ENCODE data around the gene IRF4.

Gene IRF4

DNA sequence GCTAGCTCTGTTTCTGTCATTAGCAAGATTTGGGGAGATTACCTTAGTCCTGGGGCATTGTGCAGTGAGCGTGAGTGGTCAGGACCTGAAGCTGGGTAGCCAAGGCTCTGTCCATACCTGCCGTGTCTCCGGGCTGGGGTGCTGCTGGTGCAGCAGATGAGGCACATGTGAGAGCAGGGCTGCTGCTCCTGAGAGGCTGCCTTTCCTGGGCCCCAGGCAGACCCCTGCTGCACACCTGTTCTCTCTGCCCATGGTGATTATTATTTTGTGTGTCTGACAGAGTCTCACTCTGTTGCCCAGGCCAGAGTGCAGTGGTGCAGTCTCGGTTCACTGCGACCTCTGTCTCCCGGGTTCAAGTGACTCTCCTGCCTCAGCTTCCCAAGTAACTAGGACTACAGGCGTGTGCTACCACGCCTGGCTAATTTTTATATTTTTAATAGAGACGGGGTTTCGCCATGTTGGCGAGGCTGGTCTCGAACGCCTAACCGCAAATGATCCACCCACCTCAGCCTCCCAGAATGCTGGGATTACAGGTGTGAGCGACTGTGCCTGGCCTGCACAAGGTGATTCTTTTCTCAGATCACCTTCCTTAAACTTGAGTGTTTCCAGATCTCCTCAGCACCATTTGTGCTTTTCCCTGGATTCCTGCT, 36.8 kb upstream of the IRF4 start:
- H3K27ac ChIP-seq (ENCODE audit: low read length): peak overlapping the region; percentile 38; the same call in 1 of the 2 replicates
- H3K36me3 ChIP-seq (replicated peaks; ENCODE audit: low read depth, low read length): peaks cover 26% of the 10 kb centered on the region
- peaks cover 64% of the 10 kb centered on the region for H3K4me1 ChIP-seq (ENCODE audit: low read length)
- H2AFZ ChIP-seq (ENCODE audit: low read depth, low read length): no peak overlapping the region
- H3K27me3 ChIP-seq (ENCODE audit: low read depth, low read length): no peaks in the 10 kb centered on the region
- H3K9me3 ChIP-seq (ENCODE audit: insufficient read depth, low read length): no peaks in the 10 kb centered on the region
- peaks cover 21% of the 10 kb centered on the region; the same call in 1 of the 2 replicates for H4K20me1 ChIP-seq (ENCODE audit: insufficient read depth, low read length)
- no peak overlapping the region for H3K4me3 ChIP-seq (ENCODE audit: low read length)
- peak overlapping the region; percentile 15 for H3K4me2 ChIP-seq (ENCODE audit: low read length)
- no peak overlapping the region for H3K9ac ChIP-seq (ENCODE audit: low read length)
- no peak for TF ChIP-seq CTCF (IDR thresholded peaks at IDR 0.05; ENCODE audit: low read depth, low read length)
- TF ChIP-seq EZH2phosphoT487 (IDR thresholded peaks at IDR 0.05; ENCODE audit: low read depth): no peak
- no peaks in the 10 kb centered on the region for H3K79me2 ChIP-seq (ENCODE audit: low read length)

DNA sequence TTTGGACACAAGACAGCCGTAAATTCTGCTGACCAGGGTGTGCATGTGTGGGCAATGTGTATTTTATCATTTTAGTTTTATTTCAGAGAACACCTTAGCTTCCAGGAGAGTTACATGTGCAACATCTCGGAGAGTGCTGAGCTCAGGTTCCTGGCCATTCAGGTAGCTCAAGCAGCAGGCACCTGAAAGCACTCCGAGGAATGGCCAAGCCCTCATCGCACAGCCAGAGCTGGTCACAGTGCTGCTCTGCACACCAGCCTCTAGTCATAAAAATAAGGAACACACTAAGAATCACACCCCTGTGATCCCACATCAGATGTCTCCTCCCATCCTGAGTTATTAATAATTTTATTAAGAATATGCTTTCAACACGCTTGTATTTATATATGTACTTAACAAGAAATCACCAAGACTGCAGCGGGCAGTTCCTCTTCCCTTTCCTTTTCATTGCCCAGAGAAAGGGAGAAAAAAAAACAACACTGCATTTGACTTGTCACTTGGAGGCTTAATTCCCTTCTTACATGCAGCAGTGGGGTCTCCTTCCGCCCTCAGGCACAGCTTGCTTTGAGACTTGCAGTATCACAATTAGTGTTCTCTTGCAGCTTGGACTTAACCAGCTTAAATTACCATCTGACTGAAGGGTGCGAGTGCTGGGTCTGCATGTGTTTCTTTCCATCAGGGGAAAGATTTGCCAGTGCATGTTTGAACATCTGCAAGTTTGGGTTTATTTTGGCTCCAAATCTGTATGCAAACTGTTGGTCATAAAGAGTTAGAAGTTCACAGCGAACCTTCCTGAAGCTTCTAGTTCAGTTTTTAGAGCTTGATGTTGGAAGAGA, 36.0 kb upstream of the IRF4 start:
- H3K9ac ChIP-seq (ENCODE audit: low read length): no peak overlapping the region
- H3K36me3 ChIP-seq (replicated peaks; ENCODE audit: low read depth, low read length): peaks cover 20% of the 10 kb centered on the region
- H3K4me2 ChIP-seq (ENCODE audit: low read length): peak overlapping the region; percentile 15
- H3K4me3 ChIP-seq (ENCODE audit: low read length): no peak overlapping the region
- TF ChIP-seq CTCF (IDR thresholded peaks at IDR 0.05; ENCODE audit: low read depth, low read length) (no peak), EZH2phosphoT487 (IDR thresholded peaks at IDR 0.05; ENCODE audit: low read depth) (no peak)
- H3K79me2 ChIP-seq (ENCODE audit: low read length): no peaks in the 10 kb centered on the region
- no peak overlapping the region for H2AFZ ChIP-seq (ENCODE audit: low read depth, low read length)
- H3K27me3 ChIP-seq (ENCODE audit: low read depth, low read length): no peaks in the 10 kb centered on the region
- peaks cover 64% of the 10 kb centered on the region for H3K4me1 ChIP-seq (ENCODE audit: low read length)
- no peaks in the 10 kb centered on the region for H3K9me3 ChIP-seq (ENCODE audit: insufficient read depth, low read length)
- peak overlapping the region; percentile 38 for H3K27ac ChIP-seq (ENCODE audit: low read length)
- H4K20me1 ChIP-seq (ENCODE audit: insufficient read depth, low read length): peaks cover 13% of the 10 kb centered on the region; the same call in 1 of the 2 replicates

DNA sequence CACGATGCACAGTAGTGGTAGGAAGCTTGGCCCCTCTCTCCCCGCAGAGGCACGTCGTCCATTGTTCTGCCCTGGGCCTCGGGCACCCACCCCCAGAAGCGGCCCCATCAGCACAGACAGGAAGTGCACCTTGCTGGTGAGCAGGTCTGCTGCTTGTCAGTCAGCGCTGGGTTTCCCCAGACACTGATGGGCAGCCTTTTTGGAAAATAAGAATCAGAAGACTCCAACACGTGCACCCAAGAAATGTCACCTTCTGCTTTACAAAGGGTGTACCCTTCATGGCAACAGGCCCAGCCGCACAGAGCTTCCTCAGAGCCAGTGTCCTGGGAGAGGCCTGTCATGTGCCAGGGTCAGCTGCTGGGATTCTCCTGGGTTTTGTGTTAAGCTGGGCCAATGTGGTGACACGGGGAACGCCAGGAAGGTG, 34.7 kb upstream of the IRF4 start:
- peak overlapping the region; percentile 1; the same call in 1 of the 2 replicates for H3K9ac ChIP-seq (ENCODE audit: low read length)
- peaks cover 7% of the 10 kb centered on the region for H3K36me3 ChIP-seq (replicated peaks; ENCODE audit: low read depth, low read length)
- no peak overlapping the region for H3K4me3 ChIP-seq (ENCODE audit: low read length)
- H4K20me1 ChIP-seq (ENCODE audit: insufficient read depth, low read length): peaks cover 13% of the 10 kb centered on the region; the same call in 1 of the 2 replicates
- H3K27me3 ChIP-seq (ENCODE audit: low read depth, low read length): no peaks in the 10 kb centered on the region
- H3K27ac ChIP-seq (ENCODE audit: low read length): peak overlapping the region; percentile 38
- H3K9me3 ChIP-seq (ENCODE audit: insufficient read depth, low read length): no peaks in the 10 kb centered on the region
- H3K79me2 ChIP-seq (ENCODE audit: low read length): no peaks in the 10 kb centered on the region
- H2AFZ ChIP-seq (ENCODE audit: low read depth, low read length): no peak overlapping the region
- H3K4me1 ChIP-seq (ENCODE audit: low read length): peaks cover 75% of the 10 kb centered on the region
- TF ChIP-seq EZH2phosphoT487 (IDR thresholded peaks at IDR 0.05; ENCODE audit: low read depth) (no peak), CTCF (IDR thresholded peaks at IDR 0.05; ENCODE audit: low read depth, low read length) (no peak)
- H3K4me2 ChIP-seq (ENCODE audit: low read length): peak overlapping the region; percentile 5

GRCh38 chr6:357261-357790, 34.2 kb upstream of the IRF4 start:
- peak overlapping the region; percentile 1; the same call in 1 of the 2 replicates for H3K9ac ChIP-seq (ENCODE audit: low read length)
- H3K27me3 ChIP-seq (ENCODE audit: low read depth, low read length): no peaks in the 10 kb centered on the region
- TF ChIP-seq CTCF (IDR thresholded peaks at IDR 0.05; ENCODE audit: low read depth, low read length) (no peak), EZH2phosphoT487 (IDR thresholded peaks at IDR 0.05; ENCODE audit: low read depth) (no peak)
- no peaks in the 10 kb centered on the region for H3K79me2 ChIP-seq (ENCODE audit: low read length)
- H3K4me1 ChIP-seq (ENCODE audit: low read length): peaks cover 75% of the 10 kb centered on the region
- H3K9me3 ChIP-seq (ENCODE audit: insufficient read depth, low read length): no peaks in the 10 kb centered on the region
- peaks cover 13% of the 10 kb centered on the region; the same call in 1 of the 2 replicates for H4K20me1 ChIP-seq (ENCODE audit: insufficient read depth, low read length)
- H3K4me2 ChIP-seq (ENCODE audit: low read length): peak overlapping the region; percentile 5
- no peak overlapping the region for H2AFZ ChIP-seq (ENCODE audit: low read depth, low read length)
- H3K4me3 ChIP-seq (ENCODE audit: low read length): no peak overlapping the region
- H3K27ac ChIP-seq (ENCODE audit: low read length): peak overlapping the region; percentile 38
- peaks cover 2% of the 10 kb centered on the region for H3K36me3 ChIP-seq (replicated peaks; ENCODE audit: low read depth, low read length)

Measured in OCI-LY3 (cell line).